NCI-H2227 treated with DMSO at 0.1 percent for 48 hours (cell line): ENCODE results near the gene ZNF146.
A peak's percentile ranks its signal among the peaks of the same experiment; 100 is the strongest.
"Not testable (repeated sequence)": the region's sequence is repeated elsewhere in the genome, so short reads cannot be mapped to it uniquely, and the experiment has no call there.

ENCODE experiments used
- DNase-seq: peaks from one replicate; lab custom pipeline; 2025; lab: John Stamatoyannopoulos, UW

ZNF146 gene

GRCh38 chr19:36236304-36236945 lies 21.5 kb downstream of the ZNF146 start:
- no peak for DNase-seq

DNA sequence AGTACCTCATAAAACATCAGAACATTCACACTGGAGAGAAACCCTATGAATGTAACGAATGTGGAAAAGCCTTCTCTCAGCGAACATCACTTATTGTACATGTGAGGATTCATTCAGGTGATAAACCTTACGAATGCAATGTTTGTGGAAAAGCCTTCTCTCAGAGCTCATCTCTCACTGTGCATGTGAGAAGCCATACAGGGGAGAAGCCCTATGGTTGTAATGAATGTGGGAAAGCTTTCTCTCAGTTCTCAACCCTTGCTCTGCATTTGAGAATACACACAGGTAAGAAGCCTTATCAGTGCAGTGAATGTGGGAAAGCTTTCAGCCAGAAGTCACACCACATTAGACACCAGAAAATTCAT lies 22.0 kb downstream of the ZNF146 start:
- DNase-seq = no peak

GRCh38 chr19:36244066-36244465 lies 29.2 kb downstream of the ZNF146 start:
- no peak for DNase-seq

DNA sequence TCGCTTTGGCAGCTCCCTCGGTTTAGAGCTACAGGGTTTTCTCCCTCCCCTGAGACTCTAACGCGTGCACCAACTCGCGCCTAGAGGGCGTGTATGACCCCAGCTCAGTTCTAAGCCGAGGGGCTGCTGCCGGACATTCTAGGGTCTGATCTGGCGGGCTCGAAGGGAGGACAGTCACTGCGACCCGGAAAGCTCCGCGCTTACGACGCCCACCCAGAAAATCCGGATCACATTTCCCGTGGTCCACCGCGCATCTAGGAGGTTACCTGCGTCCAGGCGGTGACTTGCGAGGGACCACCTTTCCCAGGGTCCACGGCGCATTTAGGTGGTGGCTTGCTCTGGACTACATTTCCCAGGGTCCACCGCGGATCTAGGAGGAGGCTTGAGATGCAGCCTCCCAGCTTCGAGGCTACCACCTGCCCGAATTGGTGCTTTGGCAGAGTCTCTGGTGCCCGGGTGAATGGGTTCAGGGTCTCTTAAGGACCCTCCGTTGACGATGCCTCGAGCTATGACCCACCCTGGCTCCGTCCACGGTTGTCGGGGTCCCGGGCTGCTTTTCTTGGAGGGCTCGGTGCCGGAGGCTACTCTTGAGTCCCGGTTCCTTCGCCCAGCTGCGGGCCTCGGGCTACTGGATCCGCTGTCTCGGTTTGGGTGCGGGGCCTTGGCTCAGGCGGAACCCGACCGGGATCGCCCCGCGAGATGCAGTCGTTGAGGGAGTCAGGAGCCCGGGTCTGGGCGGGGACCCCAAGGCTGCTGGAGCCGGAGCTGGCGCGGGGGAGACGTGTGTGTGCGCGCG lies 30.5 kb downstream of the ZNF146 start:
- no peak for DNase-seq

- DNase-seq = no peak
Measured at GRCh38 chr19:36246006-36246481, 31.1 kb downstream of the ZNF146 start.

DNA sequence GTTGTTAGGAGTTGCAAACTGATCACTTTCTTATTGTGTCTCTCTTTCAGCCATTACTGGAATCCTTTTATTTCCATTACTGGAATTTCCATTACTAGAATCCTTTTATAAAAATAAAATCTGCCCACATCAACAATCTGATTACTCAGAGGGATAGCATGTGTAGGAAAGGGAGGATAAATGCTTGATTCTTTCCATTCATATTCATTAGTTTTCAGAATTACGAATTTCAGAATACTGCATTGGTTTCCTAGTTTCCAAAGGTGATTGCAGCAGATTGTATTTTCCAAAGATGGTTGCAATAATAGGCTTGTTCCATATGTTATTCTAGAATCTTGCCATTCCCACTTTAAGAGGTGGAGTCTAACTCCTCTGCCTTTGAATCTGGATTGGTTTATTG lies 37.1 kb downstream of the ZNF146 start:
- no peak for DNase-seq

DNA sequence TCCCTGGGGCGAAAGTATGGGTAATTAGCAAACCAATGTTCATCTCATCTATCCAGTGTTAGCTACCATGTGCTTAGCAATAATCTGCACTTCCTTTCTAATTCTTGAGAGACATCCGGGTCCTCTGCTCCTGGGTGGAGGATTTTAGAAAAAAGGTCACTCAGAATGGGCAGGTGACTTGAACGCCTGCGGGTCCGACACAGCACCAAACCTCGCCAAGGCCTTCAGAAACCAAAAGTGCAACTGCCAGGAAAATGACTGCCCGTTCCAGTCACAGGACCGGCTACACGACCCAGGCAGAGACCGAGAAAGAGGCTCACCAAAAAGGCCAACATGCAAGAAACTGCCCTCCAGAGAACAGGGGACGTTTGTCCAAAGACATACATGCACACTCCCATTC lies 39.9 kb downstream of the ZNF146 start:
- DNase-seq = no peak

GRCh38 chr19:36255316-36255715 lies 40.4 kb downstream of the ZNF146 start:
- DNase-seq = no peak

DNA sequence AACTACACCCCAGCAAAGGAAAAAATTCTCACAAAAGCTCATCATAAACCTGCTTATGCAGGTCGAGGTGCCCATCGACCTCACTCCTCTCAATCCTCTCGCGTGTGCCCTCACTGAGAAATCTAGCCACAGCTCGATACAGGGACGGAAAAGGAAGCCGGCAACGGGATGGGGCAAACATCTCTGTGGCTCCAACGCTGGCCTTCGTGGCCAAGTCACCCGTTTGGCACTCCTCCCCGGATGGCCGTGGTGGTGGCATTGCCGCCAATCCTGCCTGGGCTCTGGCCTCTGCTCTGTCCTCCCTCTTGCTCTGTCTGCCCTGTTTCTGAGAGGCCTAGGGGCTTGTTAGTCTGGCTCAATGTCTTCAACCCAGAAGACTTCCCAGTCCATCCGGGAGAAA lies 41.2 kb downstream of the ZNF146 start:
- DNase-seq = no peak

DNA sequence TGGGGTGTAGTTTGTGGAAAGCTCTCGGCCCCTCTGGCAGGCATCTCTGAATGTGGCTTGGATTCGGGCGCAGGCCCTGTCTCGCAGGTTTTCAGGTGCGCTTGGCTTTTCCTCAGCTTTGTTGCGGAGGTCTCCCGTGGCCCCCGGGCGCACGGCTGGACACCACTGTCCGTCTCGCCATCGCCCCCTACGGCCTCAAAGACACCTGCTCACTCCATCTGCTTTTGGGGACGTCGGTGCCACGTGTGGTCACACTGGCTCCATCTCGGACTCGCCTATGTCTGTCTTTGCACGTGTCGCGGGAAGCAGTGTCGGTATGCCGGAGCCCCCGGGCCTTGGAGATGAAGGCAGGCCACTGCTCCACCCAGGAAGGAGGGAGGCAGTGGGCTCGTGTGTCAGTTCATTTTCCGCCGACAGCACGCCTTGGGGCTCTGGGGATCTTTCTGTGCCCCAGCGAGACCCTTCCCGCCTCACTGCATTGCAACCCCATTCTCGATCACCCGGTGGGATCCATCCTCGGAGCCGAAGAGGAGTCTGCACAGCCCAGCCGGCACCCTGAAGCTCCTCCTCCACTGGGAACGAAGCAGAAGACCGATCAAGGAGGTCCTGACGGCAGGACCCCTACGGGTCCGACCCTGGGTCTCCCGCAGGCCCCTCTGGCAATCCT lies 42.1 kb downstream of the ZNF146 start:
- no peak for DNase-seq

DNA sequence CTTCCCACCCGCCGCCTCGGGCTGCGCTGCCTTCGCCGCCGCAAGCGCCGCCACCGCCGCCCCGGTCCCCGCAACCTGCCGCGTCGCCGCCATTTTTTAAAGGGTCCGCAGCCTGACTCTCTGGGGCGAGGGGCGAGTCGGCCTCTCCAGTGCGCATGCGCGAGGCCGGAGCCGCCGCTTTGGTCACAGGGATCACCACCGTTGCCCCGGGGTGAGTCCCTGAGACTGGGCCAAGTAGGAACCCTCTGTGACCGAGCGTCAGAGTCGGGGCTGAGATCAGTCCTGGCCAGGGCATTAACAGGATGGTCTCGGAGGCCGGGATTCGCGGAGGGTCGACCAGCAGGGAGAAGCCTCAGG lies 42.6 kb downstream of the ZNF146 start:
- no peak for DNase-seq

- no peak for DNase-seq
Measured at GRCh38 chr19:36258028-36258875, 43.3 kb downstream of the ZNF146 start.

- no peak for DNase-seq
Measured at GRCh38 chr19:36259211-36259610, 44.3 kb downstream of the ZNF146 start.

DNA sequence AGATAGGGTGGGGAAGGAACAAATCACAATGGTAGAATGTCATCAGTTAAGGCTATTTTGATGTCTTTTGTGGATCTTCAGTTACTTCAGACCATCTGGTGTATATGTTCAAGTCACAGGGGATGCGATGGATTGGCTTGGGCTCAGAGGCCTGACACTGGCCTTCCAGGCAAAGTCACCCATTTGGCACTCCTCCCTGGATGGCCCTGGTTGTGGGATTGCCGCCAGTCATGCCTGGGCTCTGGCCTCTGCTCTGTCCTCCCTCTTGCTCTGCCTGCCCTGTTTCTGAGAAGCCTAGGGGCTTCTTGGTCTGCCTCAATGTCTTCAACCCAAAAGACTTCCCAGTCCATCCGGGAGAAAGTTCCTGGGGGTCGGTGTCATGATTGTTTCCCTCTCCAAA lies 50.2 kb downstream of the ZNF146 start:
- DNase-seq = no peak

DNA sequence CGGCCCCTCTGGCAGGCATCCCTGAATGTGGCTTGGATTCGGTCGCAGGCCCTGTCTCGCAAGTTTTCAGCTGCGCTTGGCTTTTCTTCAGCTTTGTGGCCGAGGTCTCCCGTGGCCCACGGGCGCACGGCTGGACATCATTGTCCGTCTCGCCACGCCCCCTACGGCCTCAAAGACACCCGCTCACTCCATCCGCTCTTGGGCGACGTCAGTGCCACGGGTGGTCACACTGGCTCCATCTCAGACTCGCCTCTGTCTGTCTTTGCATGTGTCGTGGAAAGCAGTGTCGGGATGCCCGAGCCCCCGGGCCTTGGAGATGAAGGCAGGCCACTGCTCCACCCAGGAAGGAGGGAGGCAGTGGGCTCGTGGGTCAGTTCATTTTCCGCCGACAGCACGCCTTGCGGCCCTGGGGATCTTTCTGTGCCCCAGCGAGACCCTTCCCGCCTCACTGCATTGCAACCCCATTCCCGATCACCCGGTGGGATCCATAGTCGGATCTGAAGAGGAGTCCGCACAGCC lies 51.0 kb downstream of the ZNF146 start:
- no peak for DNase-seq

GRCh38 chr19:36266375-36266961 lies 51.6 kb downstream of the ZNF146 start:
- peak; percentile 33 for DNase-seq

GRCh38 chr19:36267061-36267845 lies 52.3 kb downstream of the ZNF146 start:
- DNase-seq = no peak

DNA sequence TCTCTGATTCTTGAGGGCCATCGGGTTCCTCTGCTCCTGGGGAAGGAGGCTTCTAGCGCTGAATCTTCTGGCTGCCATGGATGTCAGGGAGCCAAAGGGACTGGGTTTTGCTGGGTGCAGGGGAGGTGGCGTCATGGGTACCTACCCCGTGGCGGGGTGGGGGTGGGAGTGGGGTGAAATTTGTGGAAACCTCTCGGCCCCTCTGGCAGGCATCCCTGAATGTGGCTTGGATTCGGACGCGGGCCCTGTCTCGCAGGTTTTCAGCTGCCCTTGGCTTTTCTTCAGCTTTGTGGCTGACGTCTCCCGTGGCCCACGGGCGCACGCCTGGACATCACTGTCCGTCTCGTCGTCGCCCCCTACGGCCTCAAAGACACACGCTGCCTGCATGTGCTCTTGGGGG lies 53.2 kb downstream of the ZNF146 start:
- not testable (repeated sequence) for DNase-seq

DNA sequence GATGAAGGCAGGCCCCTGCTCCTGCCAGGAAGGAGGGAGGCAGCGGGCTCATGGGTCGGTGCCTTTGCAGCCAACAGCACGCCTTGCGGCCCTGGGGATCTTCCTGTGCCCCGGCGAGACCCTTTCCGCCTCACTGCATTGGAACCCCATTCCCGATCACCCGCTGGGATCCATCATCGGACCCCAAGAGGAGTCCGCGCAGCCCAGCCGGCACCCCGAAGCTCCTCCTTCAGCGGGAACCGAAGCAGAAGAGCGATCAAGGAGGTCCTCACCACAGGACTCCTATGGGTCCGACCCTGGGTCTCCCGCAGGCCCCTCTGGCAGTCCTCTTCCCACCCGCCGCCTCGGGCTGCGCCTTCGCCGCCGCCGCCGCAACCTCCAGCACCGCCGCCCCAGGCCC lies 53.7 kb downstream of the ZNF146 start:
- not testable (repeated sequence) for DNase-seq

GRCh38 chr19:36269295-36269694 lies 54.4 kb downstream of the ZNF146 start:
- not testable (repeated sequence) for DNase-seq
